HepG2 (cell line): ENCODE results near the gene RALB. TPM values are rescaled to one million over a fixed set of nuclear protein-coding genes. Genes with fewer than 3 reads are reported as not detected.
A peak's percentile ranks its signal among the peaks of the same experiment; 100 is the strongest.

Experiments used
- ATAC-seq: fragments of 200-7000 bp; cut with Tn5 transposase; 3 replicates; pipeline ENCODE4 v1.9.1; 2020; ENCODE audit warnings: mild to moderate bottlenecking, moderate library complexity
- BruUV-seq: library from RNA; stranded (reverse); fragments of 400-500 nt; replicated peaks from 2 replicates; lab custom pipeline; 2021; lab: Mats Ljungman, UMichigan
- CTCF ChIA-PET: fragments of 300-600 bp; formaldehyde crosslinking; extraction: SDS; loops from one replicate; lab custom pipeline; 2021; ENCODE audit warnings: low total read pairs, inconsistent platforms, low intra/inter-chr PET ratio; lab: Yijun Ruan, JAX
- POLR2A ChIA-PET: fragments of 350-600 bp; sonication (Branson Sonifier 250); formaldehyde crosslinking; loops from one replicate; lab custom pipeline; 2020; ENCODE audit warnings: antibody characterized with exemption, inconsistent platforms; lab: Yijun Ruan, JAX
- DNase-seq: peaks from one replicate; pipeline ENCODE4 v3.0.0-alpha.2; 2015; ENCODE audit warnings: low spot score
- FAIRE-seq: peaks from 3 replicates; lab custom pipeline; 2011; peaks lifted over from hg19 to GRCh38; lab: Jason Lieb, UNC
- H2AFZ ChIP-seq: one replicate; pipeline ENCODE4 v1.6.1; 2011; ENCODE audit warnings: low read length, inconsistent platforms
- H3K27ac ChIP-seq: fragments of 300-600 bp; 3 replicates; pipeline ENCODE4 v1.8.0; 2011; ENCODE audit warnings: mixed run types, mild to moderate bottlenecking, mixed read lengths, low read length, inconsistent platforms; ENCODE audit not compliant: insufficient read depth; ENCODE audit errors: extremely low read length
- H3K27me3 ChIP-seq, 2 experiments: fragments of 200-600 bp in 1 of 2; 2 replicates in 1 of 2; 3 replicates in 1 of 2; pipeline versions ENCODE4 v1.6.0 to v1.8.0; 2011; ENCODE audit warnings: low read length in 2 of 2, mild to moderate bottlenecking in 2 of 2, moderate library complexity in 2 of 2, inconsistent platforms in 1 of 2; ENCODE audit not compliant: insufficient read depth in 2 of 2, control insufficient read depth in 1 of 2
- H3K36me3 ChIP-seq, 2 experiments: fragments of 200-600 bp in 1 of 2; replicated peaks in 1 of 2; 2 replicates in 1 of 2; 3 replicates in 1 of 2; pipeline versions ENCODE4 v1.5.1 to v1.8.0; 2011; ENCODE audit warnings: low read length in 2 of 2, inconsistent platforms in 1 of 2; ENCODE audit not compliant: insufficient read depth in 2 of 2, control insufficient read depth in 1 of 2
- H3K4me1 ChIP-seq: 2 replicates; pipeline ENCODE4 v1.5.1; 2012; ENCODE audit warnings: low read length, inconsistent platforms; ENCODE audit not compliant: insufficient read depth
- H3K4me2 ChIP-seq: 2 replicates; pipeline ENCODE4 v1.6.0; 2011; ENCODE audit warnings: low read depth, low read length, inconsistent platforms
- H3K4me3 ChIP-seq, 3 experiments: fragments of 200-600 bp in 1 of 3; sonication (generic), shearing (Covaris generic) in 1 of 3; replicated peaks in 1 of 3; 2 replicates each; pipeline ENCODE4 v1.5.1; 2011 to 2016; ENCODE audit warnings: low read length in 3 of 3, inconsistent platforms in 2 of 3, low read depth in 2 of 3, mild to moderate bottlenecking in 2 of 3, control low read depth in 1 of 3, mixed read lengths in 1 of 3; ENCODE audit not compliant: insufficient read depth in 1 of 3
- H3K79me2 ChIP-seq: one replicate; pipeline ENCODE4 v1.6.1; 2011; ENCODE audit warnings: low read length, inconsistent platforms; ENCODE audit not compliant: insufficient read depth
- H3K9ac ChIP-seq: 2 replicates; pipeline ENCODE4 v1.6.0; 2011; ENCODE audit warnings: mild to moderate bottlenecking, low read depth, low read length, inconsistent platforms; ENCODE audit not compliant: insufficient read depth
- H3K9me3 ChIP-seq: 2 replicates; pipeline ENCODE4 v1.5.1; 2012; ENCODE audit warnings: mild to moderate bottlenecking, low read length
- H4K20me1 ChIP-seq: 2 replicates; pipeline ENCODE4 v1.6.0; 2011; ENCODE audit warnings: inconsistent platforms, mild to moderate bottlenecking, low read length, moderate library complexity; ENCODE audit not compliant: insufficient read depth
- FOXA3 ChIP-seq: IDR thresholded peaks from 2 replicates; pipeline ENCODE4 v1.6.1; 2016; ENCODE audit warnings: missing genetic modification reagents, missing compliant biosample characterization
- IRF2 ChIP-seq: IDR thresholded peaks from 2 replicates; pipeline ENCODE4 v1.6.1; 2018; ENCODE audit warnings: missing genetic modification reagents, missing compliant biosample characterization
- JUN ChIP-seq: sonication (generic); formaldehyde crosslinking; IDR thresholded peaks from 2 replicates; pipeline ENCODE4 v1.4.0; 2020; ENCODE audit warnings: mild to moderate bottlenecking, missing genetic modification reagents
- MAFK ChIP-seq, 2 experiments: IDR thresholded peaks in 1 of 2; conservative IDR thresholded peaks in 1 of 2; 2 replicates each; pipeline ENCODE4 v1.6.1; 2011; ENCODE audit warnings: improper control_type of control experiment in 2 of 2, low read length in 2 of 2
- MXD4 ChIP-seq: IDR thresholded peaks from 2 replicates; pipeline ENCODE4 v1.6.1; 2016; ENCODE audit warnings: mild to moderate bottlenecking, missing biosample characterization, missing genetic modification reagents
- NFKBIZ ChIP-seq: IDR thresholded peaks from 2 replicates; pipeline ENCODE4 v1.6.1; 2018; ENCODE audit warnings: missing genetic modification reagents, missing compliant biosample characterization
- SMC3 ChIP-seq: IDR thresholded peaks from 2 replicates; pipeline ENCODE4 v1.6.1; 2011; ENCODE audit warnings: low read length, improper control_type of control experiment
- TBX2 ChIP-seq: sonication (generic); formaldehyde crosslinking; IDR thresholded peaks from 2 replicates; pipeline ENCODE4 v1.5.0; 2020; ENCODE audit warnings: missing genetic modification reagents, mild to moderate bottlenecking, borderline replicate concordance
- ZNF333 ChIP-seq: sonication (generic); formaldehyde crosslinking; IDR thresholded peaks from 2 replicates; pipeline ENCODE4 v1.4.0; 2020; ENCODE audit warnings: mild to moderate bottlenecking, missing genetic modification reagents, borderline replicate concordance
- ZNF343 ChIP-seq: sonication (generic); formaldehyde crosslinking; IDR thresholded peaks from 2 replicates; pipeline ENCODE4 v1.4.0; 2020; ENCODE audit warnings: mild to moderate bottlenecking, missing genetic modification reagents
- ZNF430 ChIP-seq: sonication (generic); formaldehyde crosslinking; IDR thresholded peaks from 2 replicates; pipeline ENCODE4 v1.9.0; 2021; ENCODE audit warnings: mild to moderate bottlenecking, missing genetic modification reagents
- WGBS: methylation state at CpG from one replicate; pipeline ENCODE4 v1.1.6; 2017; ENCODE audit warnings: low lambda C conversion rate; 5-methylcytosine and 5-hydroxymethylcytosine counted together
- in situ Hi-C: cut with HindIII; loops from 2 replicates; pipeline ENCODE4 v1.10.0; 2017; ENCODE audit warnings: low pct_unique_long_range_greater_than_20kb; ENCODE audit not compliant: extremely low pct_ligation_motif_present
- intact Hi-C: fragments of 100-400 bp; cut with micrococcal nuclease; formaldehyde crosslinking; loops from one replicate; pipeline ENCODE4 v1.10.0; 2022; ENCODE audit not compliant: unreplicated experiment
- polyA plus RNA-seq, 8 experiments: library from polyadenylated mRNA; depleted of rRNA in 3 of 8; stranded (reverse) in 7 of 8; unstranded in 1 of 8; fragments of >200 nt; fragmentation: Illumina TruSeq in 4 of 8; extraction: Trizol in 4 of 8; gene quantifications; 2 replicates each; pipeline versions ENCODE4 v1.2.1 to v1.2.3, GENCODE V29; 2011 to 2016; ENCODE audit warnings: low read depth in 4 of 8, missing spikeins in 1 of 8, mixed read lengths in 1 of 8; ENCODE audit not compliant: insufficient read depth in 1 of 8
- total RNA-seq, 5 experiments: library from RNA; depleted of rRNA; stranded (reverse); fragments of >200 nt; fragmentation: Illumina TruSeq; extraction: Trizol; gene quantifications; 2 replicates each; pipeline ENCODE4 v1.2.3, GENCODE V29; 2016; ENCODE audit warnings: low read depth in 1 of 5
- TF ChIP-seq, protein P1 (sequence below): sonication (generic); formaldehyde crosslinking; IDR thresholded peaks from 2 replicates; pipeline ENCODE4 v1.5.0; 2020; ENCODE audit warnings: missing genetic modification reagents
- TF ChIP-seq, protein P2 (sequence below): sonication (generic); formaldehyde crosslinking; conservative IDR thresholded peaks from 2 replicates; pipeline ENCODE4 v1.4.0; 2020; ENCODE audit warnings: missing genetic modification reagents
- TF ChIP-seq, protein P3 (sequence below): sonication (generic); formaldehyde crosslinking; IDR thresholded peaks from 2 replicates; pipeline ENCODE4 v1.4.0; 2020; ENCODE audit warnings: mild to moderate bottlenecking, missing genetic modification reagents
- TF ChIP-seq, protein P4 (sequence below): sonication (generic); formaldehyde crosslinking; IDR thresholded peaks from 2 replicates; pipeline ENCODE4 v1.4.0; 2020; ENCODE audit warnings: missing genetic modification reagents, low read depth, mild to moderate bottlenecking, borderline replicate concordance

Gene RALB
- total and polyA plus RNA-seq, 2 of the 13 experiments (the other 11 are each of a cell fraction or from before 2014, with no cell fraction given) = 37.8 to 43.2 TPM

- Histone ChIP-seq H3K4me1 (peaks cover 61% of the 10 kb centered on the region), H3K27ac (no peak overlapping the region), H3K4me2 (no peak overlapping the region), H3K36me3 (no peaks in the 10 kb centered on the region), H3K4me3 (no peak overlapping the region), H3K79me2 (no peaks in the 10 kb centered on the region), H3K27me3 (peaks cover 4 to 16% of the 10 kb centered on the region in 2 experiments; a peak in 4 of 5 replicates), H3K9me3 (no peaks in the 10 kb centered on the region), H2AFZ (no peak overlapping the region), H3K9ac (no peak overlapping the region), H4K20me1 (no peaks in the 10 kb centered on the region)
- FAIRE-seq = no peak
- no peak for ATAC-seq
- ChIA-PET POLR2A (interaction anchor here (2.5 kb wide), 1 partner anchor 11 kb away, joined by 22 read pairs; the partner anchor contains the start of gene RALB), CTCF (no interaction called here)
- 0 out of 2 replicates have a peak, but pooled peaks have one; percentile 31 for TF ChIP-seq TBX2
- TF ChIP-seq, protein P1, sequence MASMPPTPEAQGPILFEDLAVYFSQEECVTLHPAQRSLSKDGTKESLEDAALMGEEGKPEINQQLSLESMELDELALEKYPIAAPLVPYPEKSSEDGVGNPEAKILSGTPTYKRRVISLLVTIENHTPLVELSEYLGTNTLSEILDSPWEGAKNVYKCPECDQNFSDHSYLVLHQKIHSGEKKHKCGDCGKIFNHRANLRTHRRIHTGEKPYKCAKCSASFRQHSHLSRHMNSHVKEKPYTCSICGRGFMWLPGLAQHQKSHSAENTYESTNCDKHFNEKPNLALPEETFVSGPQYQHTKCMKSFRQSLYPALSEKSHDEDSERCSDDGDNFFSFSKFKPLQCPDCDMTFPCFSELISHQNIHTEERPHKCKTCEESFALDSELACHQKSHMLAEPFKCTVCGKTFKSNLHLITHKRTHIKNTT (CRISPR knock-in tag) = no peak
- no peak for DNase-seq
- BruUV-seq = no TSS peak
- intact Hi-C loops = no loop called here
- WGBS = 62% methylated on average over 9 of the region's 10 CpGs
- in situ Hi-C loops = no loop called here
These were observed 11.7 kb upstream of the RALB start for GRCh38 chr2:120240901-120241429.

GRCh38 chr2:120241684-120242083 lies 11.0 kb upstream of the RALB start:
- Histone ChIP-seq H3K4me3 (no peak overlapping the region), H3K36me3 (no peaks in the 10 kb centered on the region), H3K4me2 (no peak overlapping the region), H2AFZ (no peak overlapping the region), H3K27me3 (peaks cover 1 to 18% of the 10 kb centered on the region in 2 experiments; a peak in 4 of 5 replicates), H3K4me1 (peaks cover 64% of the 10 kb centered on the region), H3K9me3 (no peaks in the 10 kb centered on the region), H3K27ac (no peak overlapping the region), H3K9ac (no peak overlapping the region), H4K20me1 (no peaks in the 10 kb centered on the region), H3K79me2 (no peaks in the 10 kb centered on the region)
- WGBS = 48% methylated on average over 6 of the region's 6 CpGs
- in situ Hi-C loops (no loop called here), intact Hi-C loops (no loop called here)
- ATAC-seq (no peak), DNase-seq (no peak), FAIRE-seq (no peak)
- CTCF ChIA-PET = no interaction called here
- BruUV-seq = no TSS peak
- POLR2A ChIA-PET = no interaction called here
- TF ChIP-seq JUN (CRISPR knock-in tag) (no peak), NFKBIZ (CRISPR knock-in tag) (no peak), SMC3 (no peak), ZNF430 (CRISPR knock-in tag) (no peak), ZNF333 (no peak), MAFK (conservative IDR thresholded peaks at IDR 0.05 in 1 of 2, IDR thresholded peaks at IDR 0.05 in 1 of 2; ENCODE audit: low read length in 2 of 2) (no peak), MXD4 (CRISPR knock-in tag) (no peak), IRF2 (CRISPR knock-in tag) (no peak), ZNF343 (CRISPR knock-in tag) (no peak), FOXA3 (CRISPR knock-in tag) (no peak)
- TF ChIP-seq, protein P2, sequence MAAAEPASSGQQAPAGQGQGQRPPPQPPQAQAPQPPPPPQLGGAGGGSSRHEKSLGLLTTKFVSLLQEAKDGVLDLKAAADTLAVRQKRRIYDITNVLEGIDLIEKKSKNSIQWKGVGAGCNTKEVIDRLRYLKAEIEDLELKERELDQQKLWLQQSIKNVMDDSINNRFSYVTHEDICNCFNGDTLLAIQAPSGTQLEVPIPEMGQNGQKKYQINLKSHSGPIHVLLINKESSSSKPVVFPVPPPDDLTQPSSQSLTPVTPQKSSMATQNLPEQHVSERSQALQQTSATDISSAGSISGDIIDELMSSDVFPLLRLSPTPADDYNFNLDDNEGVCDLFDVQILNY (CRISPR knock-in tag) = no peak
- TF ChIP-seq, protein P3, sequence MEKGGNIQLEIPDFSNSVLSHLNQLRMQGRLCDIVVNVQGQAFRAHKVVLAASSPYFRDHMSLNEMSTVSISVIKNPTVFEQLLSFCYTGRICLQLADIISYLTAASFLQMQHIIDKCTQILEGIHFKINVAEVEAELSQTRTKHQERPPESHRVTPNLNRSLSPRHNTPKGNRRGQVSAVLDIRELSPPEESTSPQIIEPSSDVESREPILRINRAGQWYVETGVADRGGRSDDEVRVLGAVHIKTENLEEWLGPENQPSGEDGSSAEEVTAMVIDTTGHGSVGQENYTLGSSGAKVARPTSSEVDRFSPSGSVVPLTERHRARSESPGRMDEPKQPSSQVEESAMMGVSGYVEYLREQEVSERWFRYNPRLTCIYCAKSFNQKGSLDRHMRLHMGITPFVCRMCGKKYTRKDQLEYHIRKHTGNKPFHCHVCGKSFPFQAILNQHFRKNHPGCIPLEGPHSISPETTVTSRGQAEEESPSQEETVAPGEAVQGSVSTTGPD = no peak
- TF ChIP-seq, protein P4, sequence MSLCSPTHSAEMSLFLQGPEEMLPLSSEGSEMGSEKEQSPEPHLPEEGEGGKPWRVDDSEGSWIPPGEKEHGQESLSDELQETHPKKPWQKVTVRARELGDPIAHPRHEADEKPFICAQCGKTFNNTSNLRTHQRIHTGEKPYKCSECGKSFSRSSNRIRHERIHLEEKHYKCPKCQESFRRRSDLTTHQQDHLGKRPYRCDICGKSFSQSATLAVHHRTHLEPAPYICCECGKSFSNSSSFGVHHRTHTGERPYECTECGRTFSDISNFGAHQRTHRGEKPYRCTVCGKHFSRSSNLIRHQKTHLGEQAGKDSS = no peak
